ENCODE results near the gene MX2.
"Not testable (repeated sequence)": the region's sequence is repeated elsewhere in the genome, so short reads cannot be mapped to it uniquely, and the experiment has no call there.

The MX2 gene

DNA sequence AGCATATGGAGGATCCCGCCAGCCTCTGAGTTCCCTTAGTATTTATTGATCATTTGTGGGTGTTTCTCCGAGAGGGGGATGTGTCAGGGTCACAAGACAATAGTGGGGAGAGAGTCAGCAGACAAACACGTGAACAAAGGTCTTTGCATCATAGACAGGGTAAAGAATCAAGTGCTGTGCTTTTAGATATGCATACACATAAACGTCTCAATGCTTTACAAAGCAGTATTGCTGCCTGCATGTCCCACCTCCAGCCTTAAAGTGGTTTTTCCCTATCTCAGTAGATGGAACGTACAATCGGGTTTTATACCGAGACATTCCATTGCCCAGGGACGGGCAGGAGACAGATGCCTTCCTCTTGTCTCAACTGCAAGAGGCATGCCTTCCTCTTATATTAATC, 59.2 kb downstream of the MX2 start:
- not testable (repeated sequence) for DNase-seq

GRCh38 chr21:41422546-41423304, 60.9 kb downstream of the MX2 start:
- no peak for DNase-seq

- not testable (repeated sequence) for DNase-seq
Observed at GRCh38 chr21:41423305-41423636, 61.4 kb downstream of the MX2 start.

- no peak for DNase-seq
Observed at GRCh38 chr21:41425588-41425953, 63.7 kb downstream of the MX2 start.

- DNase-seq, result peak; percentile 6
Observed at GRCh38 chr21:41425954-41426675, 64.3 kb downstream of the MX2 start, which contains the start of gene MX1. Gene MX1, plus strand, starts transcription at chr21:41426239. Its CDS starts 5,832 bp downstream, at chr21:41432071.

GRCh38 chr21:41426676-41427404, 65.0 kb downstream of the MX2 start:
- no peak for DNase-seq

- DNase-seq, result no peak
Observed at GRCh38 chr21:41427556-41427955, 65.7 kb downstream of the MX2 start.

DNA sequence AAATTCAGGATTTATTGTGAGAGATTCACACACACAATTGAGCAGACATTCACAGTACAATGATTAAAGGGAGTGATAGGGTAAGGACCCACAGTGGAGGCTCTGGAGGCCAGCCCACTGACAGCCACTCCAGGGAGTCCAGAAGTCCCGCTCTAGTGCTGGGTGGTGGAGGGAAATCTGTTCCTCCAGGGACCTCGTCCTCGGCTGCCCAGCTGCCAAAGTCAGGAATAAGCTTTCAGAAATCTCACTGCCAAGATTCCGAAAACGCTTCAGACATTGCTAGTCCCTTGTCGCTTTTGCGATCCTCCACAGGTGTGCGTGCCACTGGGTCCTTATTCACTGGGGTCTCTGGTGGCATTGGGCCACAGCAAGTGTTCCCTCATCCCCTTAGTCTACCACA, 66.5 kb downstream of the MX2 start:
- DNase-seq, result no peak

GRCh38 chr21:41428847-41429246, 67.0 kb downstream of the MX2 start:
- no peak for DNase-seq

- DNase-seq, result no peak
Observed at GRCh38 chr21:41429305-41429704, 67.5 kb downstream of the MX2 start.

- no peak for DNase-seq
Observed at GRCh38 chr21:41429925-41430491, 68.2 kb downstream of the MX2 start.

- DNase-seq, result no peak
Observed at GRCh38 chr21:41431788-41432548, 70.1 kb downstream of the MX2 start.

DNA sequence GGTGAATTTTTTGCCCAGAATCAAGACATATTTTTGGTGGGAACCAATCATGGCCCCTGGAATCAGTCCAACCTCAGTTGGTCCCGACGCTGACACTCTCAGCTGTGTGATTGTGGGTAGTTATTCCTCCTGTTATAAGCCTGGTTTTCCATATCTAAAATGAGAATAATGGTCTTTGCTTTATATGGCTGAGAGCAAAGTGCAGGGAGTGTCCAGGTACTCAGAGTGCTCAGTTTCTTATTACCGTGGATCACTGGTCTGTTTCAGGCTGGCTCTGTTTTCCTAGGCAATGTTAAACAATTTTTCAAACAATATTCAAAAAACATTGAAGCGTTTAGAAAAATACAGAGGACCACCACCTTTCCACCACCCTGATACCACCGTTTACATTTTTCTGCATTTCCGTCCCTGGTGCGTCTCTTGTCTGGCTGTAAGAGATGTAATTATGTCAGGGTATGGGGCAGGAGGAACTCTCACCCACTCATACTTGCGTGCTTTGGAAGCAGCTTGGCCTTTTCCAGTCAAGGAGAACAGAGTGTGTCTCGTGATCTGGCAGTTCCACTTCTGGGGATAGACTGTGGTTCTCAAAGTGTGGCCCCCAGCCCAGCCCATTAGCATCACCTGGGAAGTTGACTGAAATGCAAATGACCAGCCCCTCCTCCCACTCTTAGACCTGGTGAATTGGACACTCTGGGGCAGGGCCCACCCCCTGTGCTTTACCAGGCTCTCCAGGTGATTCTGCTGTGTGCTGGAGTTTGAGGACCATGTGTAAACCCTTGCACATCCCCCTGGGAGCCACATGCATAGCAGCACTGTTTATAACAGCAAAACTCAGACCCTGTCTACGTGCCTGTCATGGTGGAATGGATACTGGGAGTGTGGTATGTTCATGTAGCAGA, 71.0 kb downstream of the MX2 start:
- DNase-seq, result no peak

- DNase-seq, result no peak
Observed at GRCh38 chr21:41433566-41433965, 71.7 kb downstream of the MX2 start.

GRCh38 chr21:41435706-41436105, 73.9 kb downstream of the MX2 start:
- DNase-seq, result no peak

- DNase-seq, result no peak
Observed at GRCh38 chr21:41437729-41438128, 75.9 kb downstream of the MX2 start.

GRCh38 chr21:41438425-41439113, 76.7 kb downstream of the MX2 start:
- no peak for DNase-seq

DNA sequence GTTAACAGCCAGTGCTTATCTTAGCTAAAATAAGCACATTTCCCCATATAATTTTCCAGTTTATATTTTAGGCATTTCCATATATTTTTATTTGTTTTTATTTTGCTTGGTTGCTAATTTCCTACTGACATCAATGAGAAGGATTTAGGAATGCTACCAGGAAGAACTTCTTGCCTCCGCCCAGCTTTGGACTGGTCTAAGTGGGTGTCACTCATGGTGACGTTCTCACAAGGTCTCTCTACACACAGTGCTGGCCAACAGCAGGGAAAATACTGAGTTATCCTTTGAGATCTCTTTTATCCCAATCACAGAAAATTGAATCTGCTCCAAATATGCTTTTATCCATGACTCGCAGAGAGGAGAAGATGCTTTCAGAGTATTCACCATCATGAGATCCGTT, 77.4 kb downstream of the MX2 start:
- DNase-seq, result no peak

DNA sequence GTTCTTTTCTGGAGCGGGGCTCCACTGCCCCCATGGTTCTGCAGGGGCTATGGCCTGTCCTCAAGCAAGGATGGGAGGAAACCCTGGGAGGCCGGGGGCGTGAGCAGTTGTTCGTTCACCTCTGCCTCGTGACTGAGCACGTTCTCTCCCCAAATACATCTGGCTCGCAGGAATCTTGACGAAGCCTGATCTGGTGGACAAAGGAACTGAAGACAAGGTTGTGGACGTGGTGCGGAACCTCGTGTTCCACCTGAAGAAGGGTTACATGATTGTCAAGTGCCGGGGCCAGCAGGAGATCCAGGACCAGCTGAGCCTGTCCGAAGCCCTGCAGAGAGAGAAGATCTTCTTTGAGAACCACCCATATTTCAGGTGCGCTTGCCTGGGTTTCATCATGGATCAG, 79.7 kb downstream of the MX2 start:
- no peak for DNase-seq

GRCh38 chr21:41442481-41443186, 80.8 kb downstream of the MX2 start:
- no peak for DNase-seq
